BE2C (cell line): Measurements from ENCODE around the gene ILF3.

ENCODE experiments used
- DNase-seq: peaks from one replicate; pipeline ENCODE4 v3.0.0-alpha.2; 2020
- H3K27me3 ChIP-seq: fragments of 250-450 bp; sonication (Bioruptor Pico); 2 replicates; pipeline ENCODE4 v1.5.1; 2020; ENCODE audit warnings: mild to moderate bottlenecking
- H3K36me3 ChIP-seq: fragments of 250-450 bp; sonication (Bioruptor Pico); 2 replicates; pipeline ENCODE4 v1.5.1; 2020; ENCODE audit warnings: mild to moderate bottlenecking
- H3K4me1 ChIP-seq: fragments of 250-450 bp; sonication (Bioruptor Pico); 2 replicates; pipeline ENCODE4 v1.5.1; 2020
- H3K4me3 ChIP-seq: 2 replicates; pipeline ENCODE4 v1.5.1; 2011; ENCODE audit warnings: low read depth, low read length
- H3K9me3 ChIP-seq: fragments of 250-450 bp; sonication (Bioruptor Pico); 2 replicates; pipeline ENCODE4 v1.5.1; 2020
- CTCF ChIP-seq: IDR thresholded peaks from 2 replicates; pipeline ENCODE4 v1.5.1; 2012; ENCODE audit warnings: mild to moderate bottlenecking, low read depth, low read length

ILF3 gene

GRCh38 chr19:10707440-10707839 is 53.3 kb downstream of the ILF3 start:
- no peak for DNase-seq
- peaks cover 39% of the 10 kb centered on the region for H3K36me3 ChIP-seq
- H3K4me1 ChIP-seq, result no peaks in the 10 kb centered on the region
- H3K4me3 ChIP-seq, result no peak overlapping the region
- no peaks in the 10 kb centered on the region for H3K27me3 ChIP-seq
- TF ChIP-seq CTCF, result no peak
- H3K9me3 ChIP-seq, result no peaks in the 10 kb centered on the region

- peaks cover 40% of the 10 kb centered on the region for H3K36me3 ChIP-seq
- H3K9me3 ChIP-seq, result no peaks in the 10 kb centered on the region
- no peak overlapping the region for H3K4me3 ChIP-seq
- TF ChIP-seq CTCF, result no peak
- no peaks in the 10 kb centered on the region for H3K27me3 ChIP-seq
- no peaks in the 10 kb centered on the region for H3K4me1 ChIP-seq
- no peak for DNase-seq
Measured at GRCh38 chr19:10708291-10708690, 54.1 kb downstream of the ILF3 start.

- TF ChIP-seq CTCF, result 0 out of 2 replicates have a peak, but pooled peaks have one; percentile 3
- H3K9me3 ChIP-seq, result no peaks in the 10 kb centered on the region
- H3K36me3 ChIP-seq, result peaks cover 28% of the 10 kb centered on the region
- DNase-seq, result no peak
- H3K4me3 ChIP-seq, result no peak overlapping the region
- no peaks in the 10 kb centered on the region for H3K27me3 ChIP-seq
- no peaks in the 10 kb centered on the region for H3K4me1 ChIP-seq
Measured at GRCh38 chr19:10712045-10712444, 57.9 kb downstream of the ILF3 start.

GRCh38 chr19:10712754-10713153 is 58.6 kb downstream of the ILF3 start:
- DNase-seq, result no peak
- no peaks in the 10 kb centered on the region for H3K27me3 ChIP-seq
- no peaks in the 10 kb centered on the region for H3K4me1 ChIP-seq
- H3K9me3 ChIP-seq, result no peaks in the 10 kb centered on the region
- H3K36me3 ChIP-seq, result peaks cover 24% of the 10 kb centered on the region
- H3K4me3 ChIP-seq, result no peak overlapping the region
- TF ChIP-seq CTCF, result no peak

GRCh38 chr19:10713317-10713716 is 59.2 kb downstream of the ILF3 start:
- Histone ChIP-seq H3K9me3 (no peaks in the 10 kb centered on the region), H3K4me1 (no peaks in the 10 kb centered on the region), H3K36me3 (peaks cover 27% of the 10 kb centered on the region), H3K27me3 (no peaks in the 10 kb centered on the region), H3K4me3 (no peak overlapping the region)
- TF ChIP-seq CTCF, result no peak
- no peak for DNase-seq

GRCh38 chr19:10717054-10717355 is 62.9 kb downstream of the ILF3 start:
- Histone ChIP-seq H3K4me1 (no peaks in the 10 kb centered on the region), H3K27me3 (no peaks in the 10 kb centered on the region), H3K9me3 (no peaks in the 10 kb centered on the region), H3K4me3 (no peak overlapping the region), H3K36me3 (peaks cover 18% of the 10 kb centered on the region)
- TF ChIP-seq CTCF, result no peak
- no peak for DNase-seq
